ENCODE measurements around the gene CDH13. TPM values are rescaled to one million over a fixed set of nuclear protein-coding genes. Genes with fewer than 3 reads are reported as not detected.

Gene CDH13
- total and polyA plus RNA-seq, 2 experiments from 2014 or later = 1.6 to 4.4 TPM

GRCh38 chr16:83418565-83418964 lies 791.8 kb downstream of the CDH13 start (continued):
- no peak for TF ChIP-seq STAT1 (IDR thresholded peaks at IDR 0.05; ENCODE audit: unreplicated experiment)
- TF ChIP-seq, protein P1, sequence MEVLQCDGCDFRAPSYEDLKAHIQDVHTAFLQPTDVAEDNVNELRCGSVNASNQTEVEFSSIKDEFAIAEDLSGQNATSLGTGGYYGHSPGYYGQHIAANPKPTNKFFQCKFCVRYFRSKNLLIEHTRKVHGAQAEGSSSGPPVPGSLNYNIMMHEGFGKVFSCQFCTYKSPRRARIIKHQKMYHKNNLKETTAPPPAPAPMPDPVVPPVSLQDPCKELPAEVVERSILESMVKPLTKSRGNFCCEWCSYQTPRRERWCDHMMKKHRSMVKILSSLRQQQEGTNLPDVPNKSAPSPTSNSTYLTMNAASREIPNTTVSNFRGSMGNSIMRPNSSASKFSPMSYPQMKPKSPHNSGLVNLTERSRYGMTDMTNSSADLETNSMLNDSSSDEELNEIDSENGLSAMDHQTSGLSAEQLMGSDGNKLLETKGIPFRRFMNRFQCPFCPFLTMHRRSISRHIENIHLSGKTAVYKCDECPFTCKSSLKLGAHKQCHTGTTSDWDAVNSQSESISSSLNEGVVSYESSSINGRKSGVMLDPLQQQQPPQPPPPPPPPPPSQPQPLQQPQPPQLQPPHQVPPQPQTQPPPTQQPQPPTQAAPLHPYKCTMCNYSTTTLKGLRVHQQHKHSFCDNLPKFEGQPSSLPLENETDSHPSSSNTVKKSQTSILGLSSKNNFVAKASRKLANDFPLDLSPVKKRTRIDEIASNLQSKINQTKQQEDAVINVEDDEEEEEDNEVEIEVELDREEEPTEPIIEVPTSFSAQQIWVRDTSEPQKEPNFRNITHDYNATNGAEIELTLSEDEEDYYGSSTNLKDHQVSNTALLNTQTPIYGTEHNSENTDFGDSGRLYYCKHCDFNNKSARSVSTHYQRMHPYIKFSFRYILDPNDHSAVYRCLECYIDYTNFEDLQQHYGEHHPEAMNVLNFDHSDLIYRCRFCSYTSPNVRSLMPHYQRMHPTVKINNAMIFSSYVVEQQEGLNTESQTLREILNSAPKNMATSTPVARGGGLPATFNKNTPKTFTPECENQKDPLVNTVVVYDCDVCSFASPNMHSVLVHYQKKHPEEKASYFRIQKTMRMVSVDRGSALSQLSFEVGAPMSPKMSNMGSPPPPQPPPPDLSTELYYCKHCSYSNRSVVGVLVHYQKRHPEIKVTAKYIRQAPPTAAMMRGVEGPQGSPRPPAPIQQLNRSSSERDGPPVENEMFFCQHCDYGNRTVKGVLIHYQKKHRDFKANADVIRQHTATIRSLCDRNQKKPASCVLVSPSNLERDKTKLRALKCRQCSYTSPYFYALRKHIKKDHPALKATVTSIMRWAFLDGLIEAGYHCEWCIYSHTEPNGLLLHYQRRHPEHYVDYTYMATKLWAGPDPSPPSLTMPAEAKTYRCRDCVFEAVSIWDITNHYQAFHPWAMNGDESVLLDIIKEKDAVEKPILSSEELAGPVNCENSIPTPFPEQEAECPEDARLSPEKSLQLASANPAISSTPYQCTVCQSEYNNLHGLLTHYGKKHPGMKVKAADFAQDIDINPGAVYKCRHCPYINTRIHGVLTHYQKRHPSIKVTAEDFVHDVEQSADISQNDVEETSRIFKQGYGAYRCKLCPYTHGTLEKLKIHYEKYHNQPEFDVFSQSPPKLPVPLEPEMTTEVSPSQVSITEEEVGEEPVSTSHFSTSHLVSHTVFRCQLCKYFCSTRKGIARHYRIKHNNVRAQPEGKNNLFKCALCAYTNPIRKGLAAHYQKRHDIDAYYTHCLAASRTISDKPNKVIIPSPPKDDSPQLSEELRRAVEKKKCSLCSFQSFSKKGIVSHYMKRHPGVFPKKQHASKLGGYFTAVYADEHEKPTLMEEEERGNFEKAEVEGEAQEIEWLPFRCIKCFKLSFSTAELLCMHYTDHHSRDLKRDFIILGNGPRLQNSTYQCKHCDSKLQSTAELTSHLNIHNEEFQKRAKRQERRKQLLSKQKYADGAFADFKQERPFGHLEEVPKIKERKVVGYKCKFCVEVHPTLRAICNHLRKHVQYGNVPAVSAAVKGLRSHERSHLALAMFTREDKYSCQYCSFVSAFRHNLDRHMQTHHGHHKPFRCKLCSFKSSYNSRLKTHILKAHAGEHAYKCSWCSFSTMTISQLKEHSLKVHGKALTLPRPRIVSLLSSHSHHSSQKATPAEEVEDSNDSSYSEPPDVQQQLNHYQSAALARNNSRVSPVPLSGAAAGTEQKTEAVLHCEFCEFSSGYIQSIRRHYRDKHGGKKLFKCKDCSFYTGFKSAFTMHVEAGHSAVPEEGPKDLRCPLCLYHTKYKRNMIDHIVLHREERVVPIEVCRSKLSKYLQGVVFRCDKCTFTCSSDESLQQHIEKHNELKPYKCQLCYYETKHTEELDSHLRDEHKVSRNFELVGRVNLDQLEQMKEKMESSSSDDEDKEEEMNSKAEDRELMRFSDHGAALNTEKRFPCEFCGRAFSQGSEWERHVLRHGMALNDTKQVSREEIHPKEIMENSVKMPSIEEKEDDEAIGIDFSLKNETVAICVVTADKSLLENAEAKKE (CRISPR knock-in tag; IDR thresholded peaks at IDR 0.05) = no peak

DNA sequence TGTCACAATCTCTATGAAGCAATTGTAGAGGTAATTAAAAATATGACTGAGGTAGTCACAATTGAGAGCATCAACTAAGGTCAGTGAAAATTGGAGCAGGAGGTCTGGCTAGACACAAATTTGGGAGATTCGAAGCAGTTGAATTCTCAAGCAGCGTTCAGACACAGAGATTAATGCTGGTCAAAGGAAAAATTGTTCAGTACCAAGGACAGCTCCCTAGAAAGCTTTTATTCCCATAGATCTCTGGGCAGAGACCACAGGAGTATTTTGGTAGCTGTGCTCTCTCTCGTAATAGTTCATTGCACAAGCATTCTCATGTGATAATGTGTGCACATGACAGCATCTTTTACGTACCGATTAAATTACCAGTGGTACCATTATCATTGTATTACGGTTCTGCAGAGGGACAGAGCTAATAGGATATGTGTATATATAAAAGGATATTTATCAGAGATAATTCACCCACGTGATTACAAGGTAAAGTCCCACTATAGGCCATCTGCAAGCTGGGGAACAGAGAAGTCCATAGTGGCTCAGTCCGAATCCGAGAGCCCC lies 793.5 kb downstream of the CDH13 start:
- H4K20me1 ChIP-seq (replicated peaks; ENCODE audit: insufficient read depth) = no peaks in the 10 kb centered on the region
- Mint-ChIP-seq H3K4me3 (no peak overlapping the region), H3K27ac (no peak overlapping the region), H3K27me3 (ENCODE audit: insufficient read depth, low read depth, poor library complexity) (no peaks in the 10 kb centered on the region), H3K9me3 (no peaks in the 10 kb centered on the region), H3K4me1 (no peaks in the 10 kb centered on the region), H3K36me3 (ENCODE audit: low read depth) (no peaks in the 10 kb centered on the region)
- no peaks in the 10 kb centered on the region for H3K36me3 ChIP-seq (ENCODE audit: insufficient read depth)
- TF ChIP-seq STAT1 (IDR thresholded peaks at IDR 0.05; ENCODE audit: unreplicated experiment) = no peak
- TF ChIP-seq, protein P2, sequence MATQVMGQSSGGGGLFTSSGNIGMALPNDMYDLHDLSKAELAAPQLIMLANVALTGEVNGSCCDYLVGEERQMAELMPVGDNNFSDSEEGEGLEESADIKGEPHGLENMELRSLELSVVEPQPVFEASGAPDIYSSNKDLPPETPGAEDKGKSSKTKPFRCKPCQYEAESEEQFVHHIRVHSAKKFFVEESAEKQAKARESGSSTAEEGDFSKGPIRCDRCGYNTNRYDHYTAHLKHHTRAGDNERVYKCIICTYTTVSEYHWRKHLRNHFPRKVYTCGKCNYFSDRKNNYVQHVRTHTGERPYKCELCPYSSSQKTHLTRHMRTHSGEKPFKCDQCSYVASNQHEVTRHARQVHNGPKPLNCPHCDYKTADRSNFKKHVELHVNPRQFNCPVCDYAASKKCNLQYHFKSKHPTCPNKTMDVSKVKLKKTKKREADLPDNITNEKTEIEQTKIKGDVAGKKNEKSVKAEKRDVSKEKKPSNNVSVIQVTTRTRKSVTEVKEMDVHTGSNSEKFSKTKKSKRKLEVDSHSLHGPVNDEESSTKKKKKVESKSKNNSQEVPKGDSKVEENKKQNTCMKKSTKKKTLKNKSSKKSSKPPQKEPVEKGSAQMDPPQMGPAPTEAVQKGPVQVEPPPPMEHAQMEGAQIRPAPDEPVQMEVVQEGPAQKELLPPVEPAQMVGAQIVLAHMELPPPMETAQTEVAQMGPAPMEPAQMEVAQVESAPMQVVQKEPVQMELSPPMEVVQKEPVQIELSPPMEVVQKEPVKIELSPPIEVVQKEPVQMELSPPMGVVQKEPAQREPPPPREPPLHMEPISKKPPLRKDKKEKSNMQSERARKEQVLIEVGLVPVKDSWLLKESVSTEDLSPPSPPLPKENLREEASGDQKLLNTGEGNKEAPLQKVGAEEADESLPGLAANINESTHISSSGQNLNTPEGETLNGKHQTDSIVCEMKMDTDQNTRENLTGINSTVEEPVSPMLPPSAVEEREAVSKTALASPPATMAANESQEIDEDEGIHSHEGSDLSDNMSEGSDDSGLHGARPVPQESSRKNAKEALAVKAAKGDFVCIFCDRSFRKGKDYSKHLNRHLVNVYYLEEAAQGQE (IDR thresholded peaks at IDR 0.05; ENCODE audit: unreplicated experiment) = peak; percentile 83
- H3K4me3 ChIP-seq = no peak overlapping the region
- DNase-seq (ENCODE audit: low spot score) = peak; percentile 62
- H3K27me3 ChIP-seq (ENCODE audit: insufficient read depth) = no peaks in the 10 kb centered on the region
- H3K4me1 ChIP-seq (ENCODE audit: insufficient read depth) = no peaks in the 10 kb centered on the region
- H3K79me2 ChIP-seq (replicated peaks; ENCODE audit: insufficient read depth) = no peaks in the 10 kb centered on the region
- no peaks in the 10 kb centered on the region for H3F3A ChIP-seq (replicated peaks; ENCODE audit: low read depth)
- peak; percentile 42; the same call in 2 of the 3 replicates for ATAC-seq
- no peak overlapping the region for H3K27ac ChIP-seq (ENCODE audit: low read depth)
- H3K4me2 ChIP-seq = no peak overlapping the region
- no peaks in the 10 kb centered on the region for H3K9me2 ChIP-seq (ENCODE audit: insufficient read depth)
- H2AFZ ChIP-seq = no peak overlapping the region

All from GM23338 (cell line).